Spleen (tissue), 11 donors: ENCODE results near the gene CTSH. TPM values are rescaled to one million over a fixed set of nuclear protein-coding genes. Genes with fewer than 3 reads are reported as not detected.

Experiments
- DNase-seq: peaks from one replicate; pipeline ENCODE4 v3.0.0-alpha.2; 2020
- H3K27ac ChIP-seq, 8 donors: fragments of 200-600 bp; sonication (generic) in 7 of 8; 1 replicate in 4 of 8; 2 replicates in 4 of 8; pipeline versions ENCODE4 v1.5.0 to v1.8.0; 2016 to 2021; ENCODE audit warnings: inconsistent platforms in 4 of 8, mild to moderate bottlenecking in 4 of 8, moderate library complexity in 1 of 8
- H3K27me3 ChIP-seq, 7 donors: fragments of 200-600 bp; sonication (generic) in 6 of 7; replicated peaks in 1 of 7; 1 replicate in 4 of 7; 2 replicates in 3 of 7; pipeline versions ENCODE4 v1.5.0 to v1.8.0; 2016 to 2021; ENCODE audit warnings: inconsistent platforms in 3 of 7, mild to moderate bottlenecking in 1 of 7
- H3K36me3 ChIP-seq, 6 donors: fragments of 200-600 bp; sonication (generic) in 5 of 6; 1 replicate in 4 of 6; 2 replicates in 2 of 6; pipeline versions ENCODE4 v1.5.0 to v1.8.0; 2016 to 2021; ENCODE audit warnings: inconsistent platforms in 2 of 6
- H3K4me1 ChIP-seq, 6 donors: fragments of 200-600 bp; sonication (generic) in 5 of 6; 1 replicate in 3 of 6; 2 replicates in 3 of 6; pipeline versions ENCODE4 v1.5.0 to v1.8.0; 2016 to 2021; ENCODE audit warnings: inconsistent platforms in 3 of 6
- H3K4me3 ChIP-seq, 8 donors: fragments of 200-600 bp; sonication (generic) in 7 of 8; 1 replicate in 4 of 8; 2 replicates in 4 of 8; pipeline versions ENCODE4 v1.5.0 to v1.8.0; 2016 to 2021; ENCODE audit warnings: inconsistent platforms in 4 of 8, mild to moderate bottlenecking in 4 of 8, moderate library complexity in 2 of 8
- H3K9me3 ChIP-seq, 8 donors: fragments of 200-600 bp; sonication (generic) in 7 of 8; 1 replicate in 4 of 8; 2 replicates in 4 of 8; pipeline versions ENCODE4 v1.5.0 to v1.8.0; 2016 to 2021; ENCODE audit warnings: inconsistent platforms in 4 of 8
- POLR2A ChIP-seq, 3 donors: fragments of 450-650 bp; IDR thresholded peaks; one replicate each; pipeline ENCODE4 v1.5.1; 2017; ENCODE audit warnings: antibody characterized with exemption in 3 of 3, mild to moderate bottlenecking in 1 of 3
- POLR2AphosphoS5 ChIP-seq, 3 donors: sonication (generic); formaldehyde crosslinking; IDR thresholded peaks; one replicate each; pipeline ENCODE4 v1.5.1; 2017; ENCODE audit warnings: antibody characterized with exemption in 3 of 3
- WGBS, 5 donors: extraction: QIAGEN DNeasy Blood & Tissue Kit in 3 of 5; methylation state at CpG; one replicate each; pipeline versions ENCODE4 v1.1.5 to v1.1.7; 2013 to 2018; 5-methylcytosine and 5-hydroxymethylcytosine counted together
- intact Hi-C: fragments of 100-400 bp; cut with DNase I; formaldehyde crosslinking; loops from one replicate; pipeline ENCODE4 v1.15.0; 2023; ENCODE audit warnings: low total_unique reads
- polyA plus RNA-seq, 3 donors: library from polyadenylated mRNA; stranded (reverse); fragments of 200-250 nt; gene quantifications; one replicate each; pipeline ENCODE4 v1.2.1, GENCODE V29; 2013
- total RNA-seq, 7 donors: library from RNA; depleted of rRNA in 3 of 7; stranded (reverse); fragments of >200 nt in 3 of 7; fragmentation: NEBNext Ultra II Directional in 4 of 7; extraction: Animal tissue kit (Norgen Biotek cat#: 25700) in 4 of 7; gene quantifications; one replicate each; pipeline versions ENCODE4 v1.1.0 to v1.2.1, GENCODE V29; 2016 to 2021
- TF ChIP-seq, protein P1 (sequence below), 11 experiments: fragments of 200-600 bp in 7 of 11; fragments of 450-650 bp in 4 of 11; sonication (generic) in 4 of 11; IDR thresholded peaks in 8 of 11; conservative IDR thresholded peaks in 3 of 11; 1 replicate in 7 of 11; 2 replicates in 4 of 11; pipeline versions ENCODE4 v1.4.0 to v1.8.0; 2016 to 2021; ENCODE audit warnings: antibody characterized with exemption in 11 of 11, inconsistent platforms in 4 of 11, mild to moderate bottlenecking in 1 of 11
- donor health status: healthy with polysubstance abuse.
- donor health status: DM: no; HTN: no; CAD: no; lungs with moderate emphysema.
- donor health status: DM: no; HTN: no; CAD: no.
- donor health status: Bipolar disorder and iron deficiency.
- donor health status: healthy.
- donor health status: DM: no; HTN: no; CAD: no.
- donor health status: DM: yes; HTN: yes; CAD: no.

CTSH gene
- total and polyA plus RNA-seq, 10 donors, result 112 to 381 (median 256) TPM

DNA sequence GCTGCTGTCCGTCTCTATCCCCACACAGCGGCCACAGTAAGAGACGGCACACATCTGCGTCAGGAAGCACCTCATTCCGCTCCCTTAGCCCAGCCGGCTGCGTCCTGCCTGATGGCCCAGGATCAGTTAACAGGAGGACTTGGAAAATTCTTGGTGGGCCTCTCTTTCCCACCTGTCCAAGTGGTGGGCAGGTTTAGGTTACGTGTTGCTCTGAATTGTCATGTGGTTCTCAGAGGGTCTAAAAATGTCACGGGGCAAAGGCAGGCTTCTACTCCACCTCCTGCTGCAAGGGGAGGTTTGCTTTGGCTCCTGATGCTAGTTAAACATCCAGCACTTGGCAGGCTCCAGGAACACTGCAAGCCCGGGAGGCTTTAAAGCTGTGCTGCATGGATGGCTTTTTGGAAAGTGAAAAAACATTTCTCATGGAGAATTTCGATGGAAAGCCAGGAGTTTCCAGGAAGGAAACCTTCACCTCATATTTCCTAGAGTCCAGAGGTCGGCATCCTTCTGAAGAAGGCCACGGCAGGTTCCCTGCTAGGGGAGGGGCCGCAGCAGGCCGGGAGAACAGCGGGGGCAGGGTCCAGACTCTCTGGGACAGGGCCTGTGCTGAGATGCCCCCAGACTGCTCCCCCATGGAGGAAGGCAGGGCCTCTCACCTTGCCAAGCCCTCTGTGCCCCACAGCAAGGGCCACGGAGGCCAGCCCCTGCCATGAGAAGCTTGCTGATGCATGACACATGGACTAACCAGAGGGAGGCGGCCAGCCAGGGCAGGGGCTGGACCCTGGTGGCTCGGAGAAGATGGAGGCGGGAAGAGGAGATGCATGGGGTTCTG is 10.8 kb downstream of the CTSH start:
- no peaks in the 10 kb centered on the region for H3K9me3 ChIP-seq
- no peak overlapping the region for H3K4me3 ChIP-seq
- peak; percentile 75 for DNase-seq
- peaks cover 7 to 54% (median 42%) of the 10 kb centered on the region in 6 donors for H3K4me1 ChIP-seq
- H3K36me3 ChIP-seq, result peaks cover 0 to 82% (median 37%) of the 10 kb centered on the region in 6 donors
- intact Hi-C loops, result no loop called here
- peak overlapping the region in 2 of 8 donors; percentile 1 to 4 for H3K27ac ChIP-seq
- no peaks in the 10 kb centered on the region for H3K27me3 ChIP-seq
- 76 to 83% (median 82%) methylated on average over 18 to 20 of the region's 20 CpGs for WGBS, 5 donors
- peak; percentile 37 to 68 (median 40) for TF ChIP-seq POLR2AphosphoS5 (IDR thresholded peaks at IDR 0.05)
- TF ChIP-seq POLR2A (IDR thresholded peaks at IDR 0.05), result no peak
- TF ChIP-seq, protein P1, sequence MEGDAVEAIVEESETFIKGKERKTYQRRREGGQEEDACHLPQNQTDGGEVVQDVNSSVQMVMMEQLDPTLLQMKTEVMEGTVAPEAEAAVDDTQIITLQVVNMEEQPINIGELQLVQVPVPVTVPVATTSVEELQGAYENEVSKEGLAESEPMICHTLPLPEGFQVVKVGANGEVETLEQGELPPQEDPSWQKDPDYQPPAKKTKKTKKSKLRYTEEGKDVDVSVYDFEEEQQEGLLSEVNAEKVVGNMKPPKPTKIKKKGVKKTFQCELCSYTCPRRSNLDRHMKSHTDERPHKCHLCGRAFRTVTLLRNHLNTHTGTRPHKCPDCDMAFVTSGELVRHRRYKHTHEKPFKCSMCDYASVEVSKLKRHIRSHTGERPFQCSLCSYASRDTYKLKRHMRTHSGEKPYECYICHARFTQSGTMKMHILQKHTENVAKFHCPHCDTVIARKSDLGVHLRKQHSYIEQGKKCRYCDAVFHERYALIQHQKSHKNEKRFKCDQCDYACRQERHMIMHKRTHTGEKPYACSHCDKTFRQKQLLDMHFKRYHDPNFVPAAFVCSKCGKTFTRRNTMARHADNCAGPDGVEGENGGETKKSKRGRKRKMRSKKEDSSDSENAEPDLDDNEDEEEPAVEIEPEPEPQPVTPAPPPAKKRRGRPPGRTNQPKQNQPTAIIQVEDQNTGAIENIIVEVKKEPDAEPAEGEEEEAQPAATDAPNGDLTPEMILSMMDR (IDR thresholded peaks at IDR 0.05 in 8 of 11, conservative IDR thresholded peaks at IDR 0.05 in 3 of 11), result no peak

DNA sequence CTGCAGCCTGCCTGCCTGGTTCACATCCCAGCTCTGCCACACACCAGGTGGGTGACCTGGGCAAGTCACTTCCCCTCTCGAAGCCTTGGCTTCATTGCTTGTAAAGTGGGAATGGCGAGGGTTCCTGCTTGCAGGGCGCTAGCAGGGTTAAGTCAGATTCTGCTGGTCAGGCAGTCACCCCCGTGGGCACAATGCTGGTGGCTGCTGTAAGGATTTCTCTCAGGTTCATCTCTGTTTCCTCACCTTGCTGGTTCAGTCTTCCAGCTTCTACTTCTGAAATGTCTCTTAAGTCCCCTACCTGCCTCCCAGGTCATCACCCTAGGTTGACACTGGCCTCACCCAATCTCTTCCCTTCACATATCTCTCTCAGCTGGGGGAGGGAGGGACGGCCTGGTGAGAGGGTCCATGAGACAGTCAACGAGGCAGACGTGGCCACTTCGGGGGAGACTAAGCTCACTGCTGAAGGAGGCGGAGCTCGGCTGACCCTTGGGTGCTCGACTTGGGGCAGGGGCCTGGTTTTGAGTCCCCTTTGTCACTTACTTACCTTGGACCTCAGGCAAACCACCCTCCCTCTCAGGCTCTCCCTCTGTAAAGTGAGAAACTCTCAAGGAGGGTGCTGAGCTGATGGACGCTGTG is 11.5 kb downstream of the CTSH start:
- WGBS, 5 donors, result 77 to 90% (median 87%) methylated on average over 10 to 12 of the region's 12 CpGs
- TF ChIP-seq POLR2A (IDR thresholded peaks at IDR 0.05), result no peak
- TF ChIP-seq, protein P1 (IDR thresholded peaks at IDR 0.05 in 8 of 11, conservative IDR thresholded peaks at IDR 0.05 in 3 of 11), result no peak
- TF ChIP-seq POLR2AphosphoS5 (IDR thresholded peaks at IDR 0.05), result peak in 2 of 3 donors; percentile 12 to 37
- Histone ChIP-seq H3K9me3 (no peaks in the 10 kb centered on the region), H3K4me3 (no peak overlapping the region), H3K36me3 (peaks cover 0 to 89% (median 40%) of the 10 kb centered on the region in 6 donors), H3K27me3 (no peaks in the 10 kb centered on the region), H3K4me1 (peaks cover 7 to 47% (median 34%) of the 10 kb centered on the region in 6 donors), H3K27ac (no peak overlapping the region)
- peak; percentile 62 for DNase-seq
- intact Hi-C loops, result no loop called here

DNA sequence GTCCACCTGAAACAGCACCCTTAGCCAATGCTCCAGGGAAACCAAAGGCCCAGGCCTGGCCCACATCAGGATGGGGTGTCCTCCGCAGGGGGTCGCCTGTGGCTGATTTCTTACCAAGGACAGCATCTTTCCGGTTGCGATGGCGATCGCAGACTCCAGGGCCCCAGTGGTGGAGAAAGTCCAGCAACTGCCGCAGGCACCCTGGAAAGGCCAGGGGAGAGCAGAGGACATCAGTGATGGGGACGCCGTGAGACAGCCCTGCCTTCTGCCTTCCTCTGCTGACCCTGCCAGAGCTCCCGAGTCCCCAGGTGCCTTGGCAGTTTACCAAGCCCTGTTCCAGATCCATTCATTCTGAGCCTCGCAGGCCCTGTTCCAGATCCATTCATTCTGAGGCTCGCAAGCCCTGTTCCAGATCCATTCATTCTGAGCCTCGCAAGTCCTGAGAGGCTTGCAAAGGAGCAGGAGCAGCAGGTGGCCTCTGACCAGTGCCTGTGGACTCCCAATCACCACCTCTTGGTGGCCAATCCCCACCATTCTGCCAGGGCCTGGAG is 12.5 kb downstream of the CTSH start:
- intact Hi-C loops, result no loop called here

More for the DNA sequence above, 12.5 kb downstream of the CTSH start:
- H3K4me1 ChIP-seq, result peaks cover 0 to 43% (median 26%) of the 10 kb centered on the region in 6 donors
- peak; percentile 63 for DNase-seq
- H3K27me3 ChIP-seq, result no peaks in the 10 kb centered on the region
- peaks cover 0 to 96% (median 45%) of the 10 kb centered on the region in 6 donors for H3K36me3 ChIP-seq
- no peaks in the 10 kb centered on the region for H3K9me3 ChIP-seq
- 80 to 95% (median 93%) methylated on average over 13 of the region's 13 CpGs for WGBS, 5 donors
- H3K27ac ChIP-seq, result no peak overlapping the region
- TF ChIP-seq, protein P1 (IDR thresholded peaks at IDR 0.05 in 8 of 11, conservative IDR thresholded peaks at IDR 0.05 in 3 of 11), result no peak
- no peak for TF ChIP-seq POLR2A (IDR thresholded peaks at IDR 0.05)
- TF ChIP-seq POLR2AphosphoS5 (IDR thresholded peaks at IDR 0.05), result peak in 1 of 3 donors; percentile 59
- H3K4me3 ChIP-seq, result no peak overlapping the region
